ENCODE measurements around the gene RASGRP3. TPM values are rescaled to one million over a fixed set of nuclear protein-coding genes. Genes with fewer than 3 reads are reported as not detected.

RASGRP3 gene
- total RNA-seq, 1 experiment from 2014 or later = 4.6 TPM

GRCh38 chr2:33555681-33556080 lies 79.2 kb downstream of the RASGRP3 start:
- H3K9me3 Mint-ChIP-seq (ENCODE audit: low read depth, unreplicated experiment) = no peaks in the 10 kb centered on the region
- H3K36me3 Mint-ChIP-seq (ENCODE audit: insufficient read depth, unreplicated experiment) = no peaks in the 10 kb centered on the region
- no peak overlapping the region for H3K4me3 Mint-ChIP-seq (ENCODE audit: low read depth, unreplicated experiment)
- no peaks in the 10 kb centered on the region for H3K27me3 Mint-ChIP-seq (ENCODE audit: unreplicated experiment)
- no peak for TF ChIP-seq CTCF (IDR thresholded peaks at IDR 0.05; ENCODE audit: unreplicated experiment)
- no peaks in the 10 kb centered on the region for H3K4me1 Mint-ChIP-seq (ENCODE audit: low read depth, unreplicated experiment)
- CTCF ChIA-PET = no interaction called here
- H3K27ac Mint-ChIP-seq (ENCODE audit: unreplicated experiment) = no peak overlapping the region
- intact Hi-C loops (cut with micrococcal nuclease; ENCODE audit: unreplicated experiment) = no loop called here
- BruUV-seq (replicated peaks) = no TSS peak
- no peak for DNase-seq

DNA sequence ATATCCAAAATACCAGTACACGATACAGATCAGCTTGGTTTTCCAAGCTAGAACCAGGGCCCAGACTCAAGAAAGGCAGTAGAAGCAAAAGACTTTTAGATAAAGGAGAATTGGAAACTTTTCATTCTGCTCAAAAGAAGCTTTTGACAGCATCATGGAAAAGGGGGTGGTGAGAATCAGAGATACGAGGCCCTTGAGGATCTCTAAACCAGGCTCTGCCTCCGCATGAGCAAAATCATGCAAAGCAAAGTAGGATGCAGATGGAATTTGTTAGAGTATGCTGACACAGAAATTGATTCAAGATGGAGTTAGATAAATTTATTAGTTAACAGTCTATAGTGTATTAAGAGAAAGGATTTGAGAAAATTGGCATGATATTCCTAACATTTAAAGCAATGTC lies 82.9 kb downstream of the RASGRP3 start:
- intact Hi-C loops (cut with micrococcal nuclease; ENCODE audit: unreplicated experiment) = no loop called here
- Mint-ChIP-seq H3K4me1 (ENCODE audit: low read depth, unreplicated experiment) (no peaks in the 10 kb centered on the region), H3K36me3 (ENCODE audit: insufficient read depth, unreplicated experiment) (no peaks in the 10 kb centered on the region), H3K9me3 (ENCODE audit: low read depth, unreplicated experiment) (no peaks in the 10 kb centered on the region), H3K27ac (ENCODE audit: unreplicated experiment) (no peak overlapping the region), H3K4me3 (ENCODE audit: low read depth, unreplicated experiment) (no peak overlapping the region), H3K27me3 (ENCODE audit: unreplicated experiment) (no peaks in the 10 kb centered on the region)
- CTCF ChIA-PET = no interaction called here
- no peak for TF ChIP-seq CTCF (IDR thresholded peaks at IDR 0.05; ENCODE audit: unreplicated experiment)
- DNase-seq = no peak
- BruUV-seq (replicated peaks) = no TSS peak

DNA sequence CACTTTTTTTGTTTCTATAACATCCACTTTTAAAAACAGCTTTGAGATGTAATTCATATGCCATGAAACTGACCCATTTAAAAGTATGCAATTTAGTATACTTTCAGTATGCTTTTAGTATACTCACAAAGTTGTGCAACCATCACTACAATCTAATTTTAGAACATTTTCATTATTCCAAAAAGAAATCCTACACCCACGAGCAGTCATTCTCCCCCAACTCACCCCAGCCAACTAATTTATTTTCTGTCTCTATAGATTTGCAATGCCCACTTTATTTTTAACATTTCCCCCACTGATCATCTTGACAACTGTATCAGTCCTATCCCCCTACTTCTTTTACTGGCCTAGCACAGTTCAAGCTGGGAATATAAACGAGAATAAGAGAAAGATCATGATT lies 83.6 kb downstream of the RASGRP3 start:
- no peaks in the 10 kb centered on the region for H3K4me1 Mint-ChIP-seq (ENCODE audit: low read depth, unreplicated experiment)
- CTCF ChIA-PET = no interaction called here

DNA sequence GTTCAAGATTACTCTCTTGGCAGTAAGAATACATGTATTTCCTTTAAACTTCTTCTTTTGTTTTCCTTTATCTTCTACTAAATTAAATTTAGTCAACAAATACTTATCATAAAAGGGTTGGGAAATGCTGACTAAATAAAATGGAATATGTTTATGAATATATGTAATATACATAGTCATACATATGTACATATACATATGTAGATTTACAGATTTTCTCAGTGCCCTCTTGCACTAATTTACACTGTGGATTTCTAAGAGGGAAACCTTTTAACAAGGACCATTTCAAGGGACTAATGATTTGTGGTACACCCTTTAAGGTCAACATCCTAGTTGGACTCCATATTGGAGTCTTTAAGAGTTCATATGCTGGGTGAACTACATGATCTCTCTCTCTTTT lies 85.4 kb downstream of the RASGRP3 start:
- DNase-seq = no peak
- CTCF ChIA-PET = no interaction called here
- Mint-ChIP-seq H3K27ac (ENCODE audit: unreplicated experiment) (no peak overlapping the region), H3K4me1 (ENCODE audit: low read depth, unreplicated experiment) (no peaks in the 10 kb centered on the region), H3K4me3 (ENCODE audit: low read depth, unreplicated experiment) (no peak overlapping the region), H3K9me3 (ENCODE audit: low read depth, unreplicated experiment) (no peaks in the 10 kb centered on the region), H3K36me3 (ENCODE audit: insufficient read depth, unreplicated experiment) (no peaks in the 10 kb centered on the region), H3K27me3 (ENCODE audit: unreplicated experiment) (no peaks in the 10 kb centered on the region)
- BruUV-seq (replicated peaks) = no TSS peak
- no peak for TF ChIP-seq CTCF (IDR thresholded peaks at IDR 0.05; ENCODE audit: unreplicated experiment)
- intact Hi-C loops (cut with micrococcal nuclease; ENCODE audit: unreplicated experiment) = no loop called here

More for the DNA sequence above, 83.6 kb downstream of the RASGRP3 start:
- no peaks in the 10 kb centered on the region for H3K36me3 Mint-ChIP-seq (ENCODE audit: insufficient read depth, unreplicated experiment)
- H3K9me3 Mint-ChIP-seq (ENCODE audit: low read depth, unreplicated experiment) = no peaks in the 10 kb centered on the region
- H3K4me3 Mint-ChIP-seq (ENCODE audit: low read depth, unreplicated experiment) = no peak overlapping the region
- TF ChIP-seq CTCF (IDR thresholded peaks at IDR 0.05; ENCODE audit: unreplicated experiment) = no peak
- no TSS peak for BruUV-seq (replicated peaks)
- intact Hi-C loops (cut with micrococcal nuclease; ENCODE audit: unreplicated experiment) = no loop called here
- no peak overlapping the region for H3K27ac Mint-ChIP-seq (ENCODE audit: unreplicated experiment)
- H3K27me3 Mint-ChIP-seq (ENCODE audit: unreplicated experiment) = no peaks in the 10 kb centered on the region
- no peak for DNase-seq

Data from Calu3 (cell line).